GM19452 (cell line): ENCODE measurements around the gene SCAF8.
"Not testable (repeated sequence)": the region's sequence is repeated elsewhere in the genome, so short reads cannot be mapped to it uniquely, and the experiment has no call there.

Experiments used
- ATAC-seq: cut with Tn5 transposase; IDR thresholded peaks from one replicate; pipeline ENCODE4 v1.9.1; 2021; ENCODE audit not compliant: unreplicated experiment

The SCAF8 gene

DNA sequence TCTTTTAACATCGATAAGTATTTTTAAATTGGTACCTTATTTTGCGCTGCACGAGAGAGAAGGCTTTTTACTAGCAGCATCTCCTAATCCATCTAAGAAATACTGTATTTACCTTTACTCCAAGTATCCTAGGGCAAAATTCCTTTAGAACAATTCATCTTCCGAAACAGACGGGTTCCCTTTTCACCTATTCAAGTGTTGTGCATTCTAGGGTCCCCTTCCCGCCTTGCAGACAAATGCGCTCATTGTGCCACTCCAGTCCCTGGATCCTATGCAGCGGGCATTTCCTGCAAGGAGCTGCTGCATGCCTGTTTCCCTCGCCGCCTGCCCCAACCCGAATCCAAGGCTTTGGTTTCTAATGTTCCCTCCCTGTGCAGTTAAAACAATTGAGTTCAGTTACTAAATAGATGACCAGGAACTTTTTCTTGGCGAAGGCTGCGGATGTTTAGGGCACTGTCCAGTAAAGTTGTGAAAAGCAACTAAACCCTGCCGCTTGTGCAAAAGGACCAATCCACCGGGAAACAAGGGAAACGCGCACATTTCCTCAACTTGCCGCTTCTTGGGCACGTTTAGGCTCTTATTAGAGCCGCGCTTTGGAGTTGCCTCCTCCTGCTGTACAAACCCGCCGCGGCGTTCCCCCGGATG lies 556 bp upstream of the SCAF8 start:
- ATAC-seq = no peak

DNA sequence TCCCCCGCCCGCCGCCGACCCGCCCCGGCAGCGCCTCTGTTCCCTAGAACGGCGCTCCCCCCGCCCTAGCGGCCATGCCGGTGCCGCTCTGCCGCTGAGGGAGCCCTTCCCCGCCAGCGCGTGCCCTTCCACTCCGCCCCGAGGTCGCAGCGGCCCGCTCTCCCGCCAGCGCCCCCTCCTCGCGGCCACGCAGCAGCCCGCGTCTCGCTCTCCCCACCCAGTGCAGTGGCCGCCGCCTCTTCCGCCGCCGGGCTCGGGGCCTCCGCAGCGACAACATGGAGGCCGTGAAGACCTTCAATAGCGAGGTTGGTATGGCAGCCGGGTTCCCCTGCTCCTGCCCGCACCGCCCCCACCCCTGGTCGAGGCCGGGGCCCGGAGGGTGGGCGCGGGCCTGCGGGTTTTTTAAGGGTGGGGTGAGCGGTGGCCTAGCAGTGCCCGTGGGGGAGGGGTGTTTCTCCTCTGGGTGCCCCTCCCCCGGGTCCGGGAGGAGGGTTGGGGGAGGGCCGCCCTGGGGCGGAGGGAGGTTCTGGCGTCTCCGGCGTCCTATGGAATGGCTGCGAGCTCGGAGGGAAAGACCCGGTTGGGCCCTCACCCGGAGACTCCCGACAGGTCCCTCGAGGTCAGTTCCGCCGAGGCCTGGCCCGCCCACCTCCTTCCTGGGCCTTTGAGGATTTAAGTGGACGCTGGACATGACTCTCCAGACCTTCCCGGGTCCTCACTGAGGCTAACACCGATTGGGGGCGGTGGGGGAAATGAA lies 588 bp downstream of the SCAF8 start:
- peak; percentile 65 for ATAC-seq

DNA sequence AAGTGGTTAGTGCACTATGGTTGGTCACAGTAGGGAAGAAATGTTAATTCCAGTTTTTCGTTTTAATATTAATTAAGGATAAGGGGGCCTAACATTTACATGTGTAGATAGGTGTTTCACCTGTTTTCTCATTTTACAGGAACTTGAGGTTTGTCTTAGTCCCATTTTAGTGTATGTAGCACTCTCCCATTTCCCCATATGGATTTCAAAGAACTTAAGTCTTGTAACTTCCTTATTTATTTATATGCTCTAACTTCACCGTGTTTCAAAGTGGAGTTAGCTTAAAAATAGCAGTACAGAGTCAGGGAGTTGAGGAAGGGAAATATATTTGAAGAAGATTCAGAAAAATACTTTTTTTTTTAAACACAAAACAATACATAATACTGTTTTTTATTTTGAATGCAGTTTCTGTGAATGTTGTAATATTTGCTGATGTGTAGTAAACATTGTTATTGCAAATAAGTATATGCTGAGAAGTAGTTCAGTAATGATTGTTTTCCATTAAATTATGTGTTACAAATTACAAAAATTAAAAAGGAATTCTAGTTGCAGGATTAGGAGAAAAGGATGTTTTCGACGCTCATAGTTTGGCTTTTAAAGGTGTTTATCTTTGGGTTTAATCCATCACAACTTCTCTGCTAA lies 3.5 kb downstream of the SCAF8 start:
- no peak for ATAC-seq

DNA sequence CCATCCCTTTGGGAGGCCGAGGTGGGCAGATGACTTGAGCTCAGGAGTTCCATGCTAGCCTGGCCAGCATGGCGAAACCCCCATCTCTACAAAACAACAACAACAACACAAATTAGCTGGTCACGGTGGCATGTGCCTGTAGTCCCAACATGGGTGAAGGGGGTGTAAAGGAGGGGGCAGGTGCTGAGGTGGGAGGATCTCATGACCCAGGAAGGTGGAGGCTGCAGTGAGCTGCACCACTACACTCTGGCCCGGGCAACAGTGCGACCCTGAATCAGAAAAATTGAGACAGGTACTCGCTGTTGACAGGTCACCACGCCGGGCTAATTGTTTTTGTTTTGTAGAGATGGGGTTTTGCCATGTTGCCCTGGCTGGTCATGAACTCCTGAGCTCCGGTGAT lies 4.2 kb downstream of the SCAF8 start:
- no peak for ATAC-seq

DNA sequence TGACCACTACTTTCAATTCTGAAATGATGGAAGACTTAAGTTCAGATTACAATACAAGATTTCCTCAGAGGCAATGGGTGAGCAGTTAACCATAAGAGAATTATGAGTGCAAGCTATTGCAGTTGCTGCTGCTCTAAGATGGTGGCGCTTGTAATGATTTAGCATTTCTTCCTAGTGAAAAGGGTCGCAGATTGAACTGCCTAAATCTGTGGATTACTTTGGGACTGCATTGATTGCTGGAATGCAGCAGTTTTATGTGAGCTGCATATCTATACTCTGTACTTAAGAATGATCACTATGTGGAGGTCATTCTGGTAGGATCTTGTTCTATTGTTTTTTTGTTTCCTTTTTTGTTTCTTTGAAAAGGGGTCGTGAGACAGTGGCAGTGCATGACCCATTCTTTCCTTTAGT lies 5.3 kb downstream of the SCAF8 start:
- no peak for ATAC-seq

DNA sequence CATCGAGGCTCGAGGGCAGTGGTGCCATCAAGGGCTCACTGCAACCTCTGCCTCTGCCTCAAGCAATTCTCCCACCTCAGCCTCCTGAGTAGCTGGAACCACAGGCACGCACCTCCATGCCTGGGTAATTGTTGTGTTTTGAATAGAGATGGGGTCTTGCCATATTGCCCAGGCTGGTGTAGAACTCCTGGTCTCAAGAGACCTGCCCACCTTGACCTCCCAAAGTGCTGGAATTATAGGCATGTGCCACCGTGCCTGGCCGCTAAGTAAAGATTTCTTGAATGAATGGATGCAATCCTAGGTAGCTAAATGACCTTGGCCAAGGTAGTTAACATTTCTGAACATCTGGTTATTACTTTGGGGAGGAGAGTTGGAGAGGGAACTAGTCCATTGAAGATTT lies 7.4 kb downstream of the SCAF8 start:
- no peak for ATAC-seq

DNA sequence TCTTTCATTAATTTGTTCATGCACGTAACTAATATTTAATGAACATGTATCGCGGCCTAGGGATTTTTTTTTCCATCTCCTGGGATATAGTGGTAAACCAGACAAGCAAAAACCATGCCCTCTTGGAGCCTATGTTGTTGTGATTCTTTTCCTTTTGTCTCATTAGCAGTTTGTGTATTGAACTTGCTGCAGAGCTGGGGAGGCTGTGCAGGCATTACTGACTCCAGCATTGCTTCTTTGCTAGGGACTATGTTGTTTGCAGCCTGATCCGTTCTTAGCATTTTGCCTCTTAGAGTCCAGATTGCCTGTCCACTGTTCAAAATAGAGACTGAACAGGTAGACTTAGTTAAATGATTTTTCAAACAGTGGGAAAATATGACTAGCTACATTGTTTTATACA lies 9.7 kb downstream of the SCAF8 start:
- ATAC-seq = no peak

DNA sequence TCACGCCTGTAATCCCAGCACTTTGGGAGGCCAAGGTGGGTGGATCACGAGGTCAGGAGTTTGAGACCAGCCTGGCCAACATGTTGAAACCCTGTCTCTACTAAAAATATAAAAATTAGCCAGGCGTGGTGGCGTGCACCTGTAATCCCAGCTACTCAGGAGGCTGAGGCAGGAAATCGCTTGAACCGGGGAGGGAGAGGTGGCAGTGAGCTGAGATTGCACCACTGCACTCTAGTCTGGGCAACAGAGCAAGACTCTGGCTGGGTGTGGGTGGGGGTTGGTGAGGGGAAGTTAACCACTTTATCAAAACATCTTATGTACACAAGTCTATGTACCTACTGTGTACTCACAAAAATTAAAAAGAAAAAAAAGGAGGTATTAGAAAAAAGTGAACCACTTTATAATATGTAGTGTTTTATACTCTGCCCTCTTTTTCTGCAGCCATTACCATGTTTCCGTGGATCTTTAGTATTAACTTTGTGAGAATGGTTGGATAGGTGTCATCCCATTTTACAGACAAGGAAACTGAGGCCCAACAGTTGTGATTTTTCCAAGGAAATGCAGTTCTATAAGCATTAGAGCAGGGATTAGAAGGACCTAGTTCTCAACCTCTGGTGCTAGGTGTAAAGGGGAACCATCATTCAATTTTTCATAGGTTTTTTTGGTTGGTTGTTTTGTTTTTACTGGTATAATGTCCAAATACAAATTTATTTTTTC lies 11.0 kb downstream of the SCAF8 start:
- not testable (repeated sequence) for ATAC-seq

DNA sequence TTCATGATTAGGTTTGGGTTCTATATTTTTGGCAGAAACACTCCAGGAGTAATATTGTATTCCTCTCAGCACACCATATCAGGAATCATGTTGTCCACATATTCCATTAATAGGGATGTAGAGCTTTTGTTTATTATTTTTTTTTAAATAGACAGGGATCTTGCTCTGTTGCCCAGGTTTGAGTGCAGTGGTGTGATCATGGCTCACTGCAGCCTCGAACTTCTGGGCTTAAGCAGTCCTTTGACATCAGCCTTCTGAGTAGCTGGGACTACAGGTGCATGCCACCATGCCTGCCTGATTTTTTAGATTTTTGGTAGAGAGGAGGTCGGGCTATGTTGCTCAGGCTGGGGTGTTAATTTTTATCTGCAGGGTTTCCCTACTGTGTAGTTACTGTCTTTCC lies 12.0 kb downstream of the SCAF8 start:
- no peak for ATAC-seq

DNA sequence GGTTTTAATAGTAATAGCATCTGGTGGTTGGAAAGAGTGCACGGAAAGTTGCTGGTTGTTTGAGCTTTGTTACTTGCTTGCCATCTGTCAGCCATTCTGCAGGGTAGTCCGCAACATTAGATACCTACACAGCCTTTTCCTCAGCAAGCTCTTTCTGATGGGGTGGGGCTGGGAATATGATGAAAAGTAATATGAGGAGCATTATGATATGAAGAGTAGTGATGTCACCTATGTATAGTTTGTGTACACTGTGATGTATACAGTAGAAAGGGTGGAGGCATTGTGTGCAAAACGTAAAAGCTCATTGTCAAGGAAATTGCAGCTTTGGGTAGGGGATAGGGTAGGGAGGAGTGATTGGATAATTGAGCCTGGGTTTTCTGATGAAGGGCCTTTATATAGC lies 16.1 kb downstream of the SCAF8 start:
- ATAC-seq = no peak

DNA sequence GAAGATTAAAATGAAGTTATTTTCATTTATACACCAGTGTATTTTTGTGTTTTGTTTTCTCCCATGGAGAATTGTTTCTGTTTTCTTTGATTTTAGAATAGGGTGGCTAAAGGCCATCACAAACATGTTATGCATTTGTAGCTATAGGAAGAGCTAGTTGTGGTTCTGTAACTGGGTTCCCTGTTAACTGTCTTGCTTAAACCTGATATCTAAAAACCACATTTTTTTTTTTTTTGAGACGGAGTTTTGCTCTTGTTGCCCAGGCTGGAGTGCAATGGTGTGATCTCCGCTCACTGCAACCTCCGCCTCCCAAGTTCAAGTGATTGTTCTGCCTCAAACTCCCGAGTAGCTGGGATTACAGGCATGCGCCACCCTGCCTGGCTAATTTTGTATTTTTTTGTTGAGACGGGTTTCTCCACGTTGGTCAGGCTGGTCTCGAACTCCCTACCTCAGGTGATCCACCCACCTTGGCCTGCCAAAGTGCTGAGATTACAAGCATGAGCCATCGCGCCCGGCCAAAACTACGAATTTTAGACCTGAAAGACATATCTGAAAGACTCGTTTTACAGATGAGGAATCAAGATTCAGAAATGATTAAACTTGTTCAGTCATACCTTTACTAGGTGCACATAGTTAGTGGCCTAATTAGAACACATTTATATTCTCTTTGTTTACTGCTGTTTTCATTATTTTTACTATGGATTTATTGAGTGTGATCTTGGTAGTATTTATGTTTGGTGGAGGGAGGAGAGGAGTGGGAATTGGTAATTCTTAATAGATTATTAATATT lies 18.0 kb downstream of the SCAF8 start:
- ATAC-seq = no peak

DNA sequence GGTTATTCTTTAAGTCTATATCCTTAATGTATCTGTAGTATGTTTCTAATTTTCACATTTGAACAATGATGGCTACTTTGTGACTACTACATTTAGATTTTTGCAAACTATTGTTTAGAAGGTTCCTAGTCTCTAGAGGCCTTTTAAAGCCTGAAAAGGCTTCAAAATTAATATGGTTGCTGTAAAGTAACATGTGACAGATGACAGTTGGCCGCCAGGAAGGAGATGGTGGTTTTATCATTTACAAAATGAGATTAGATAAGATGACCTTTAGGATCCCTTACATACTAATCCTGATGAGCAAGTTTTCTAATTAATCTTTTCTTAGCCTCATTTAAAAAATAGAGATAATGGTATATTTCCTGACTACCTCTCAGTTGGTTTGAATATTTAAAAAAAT lies 18.8 kb downstream of the SCAF8 start:
- no peak for ATAC-seq

DNA sequence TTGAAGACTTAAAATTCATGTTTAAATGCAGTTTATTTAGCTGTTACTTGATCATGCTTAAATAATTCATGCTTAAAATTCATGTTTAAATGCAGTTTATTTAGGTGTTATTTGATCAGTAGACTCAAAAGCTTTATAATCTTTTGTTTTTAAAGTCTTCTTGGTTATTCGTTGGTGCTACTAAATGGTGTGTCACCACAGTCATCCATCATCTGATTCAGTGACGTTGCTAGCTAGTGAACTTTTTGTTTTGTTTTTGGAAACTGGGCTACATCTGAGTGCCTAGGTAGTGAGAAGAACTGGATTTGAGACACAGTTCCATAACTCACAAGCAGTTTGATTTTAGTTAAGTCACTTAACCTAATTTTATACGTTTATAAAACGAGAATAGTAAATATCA lies 20.9 kb downstream of the SCAF8 start:
- no peak for ATAC-seq

DNA sequence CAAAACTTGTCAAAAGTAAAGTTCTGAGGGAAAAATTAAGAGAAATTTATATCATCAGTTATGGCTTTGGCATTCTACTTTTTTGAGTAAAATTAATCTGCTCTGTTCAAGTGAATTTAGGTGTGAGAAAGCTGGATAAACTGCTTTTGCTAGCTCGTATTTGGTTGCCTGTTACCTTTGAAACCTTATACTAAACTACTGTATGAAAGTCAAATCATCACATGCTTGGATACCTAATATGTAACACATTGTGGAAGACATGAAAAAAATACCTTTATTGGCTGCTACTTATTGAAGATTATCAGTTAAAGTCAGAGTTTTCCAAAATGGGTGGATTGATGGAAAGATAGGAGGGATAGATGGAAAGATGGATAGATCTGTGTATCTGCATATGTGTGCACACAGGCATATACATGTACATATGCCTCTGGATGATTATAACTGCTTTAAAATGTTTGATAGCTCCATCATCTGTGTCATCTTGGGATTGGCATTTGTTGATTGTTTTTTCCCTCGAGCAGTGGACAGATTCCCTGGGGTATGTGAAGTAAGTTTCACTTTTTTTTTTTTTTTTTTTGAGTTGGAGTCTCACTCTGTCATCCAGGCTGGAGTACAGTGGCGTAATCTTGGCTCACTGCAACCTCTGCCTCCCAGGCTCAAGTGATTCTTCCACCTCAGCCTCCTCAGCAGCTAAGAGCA lies 24.3 kb downstream of the SCAF8 start:
- no peak for ATAC-seq

DNA sequence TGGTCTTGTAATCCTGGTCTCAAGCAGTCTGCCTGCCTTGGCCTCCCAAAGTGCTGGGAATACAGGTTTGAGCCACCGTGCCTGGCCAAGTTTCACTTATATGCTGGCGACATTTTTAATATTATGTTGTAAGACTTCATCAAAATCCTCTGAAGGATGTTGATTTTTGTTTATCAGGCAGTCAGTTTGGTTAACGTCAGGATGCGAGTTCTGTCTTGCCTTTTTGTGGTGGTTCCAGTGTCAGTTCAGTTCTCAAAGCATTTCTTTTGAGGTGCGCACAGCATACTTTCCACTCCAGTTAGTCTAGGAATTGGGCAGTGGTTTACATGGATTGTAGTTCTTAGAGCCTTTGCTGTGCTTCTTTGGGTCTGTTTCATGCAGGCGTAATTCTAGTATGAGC lies 24.9 kb downstream of the SCAF8 start:
- ATAC-seq = no peak

DNA sequence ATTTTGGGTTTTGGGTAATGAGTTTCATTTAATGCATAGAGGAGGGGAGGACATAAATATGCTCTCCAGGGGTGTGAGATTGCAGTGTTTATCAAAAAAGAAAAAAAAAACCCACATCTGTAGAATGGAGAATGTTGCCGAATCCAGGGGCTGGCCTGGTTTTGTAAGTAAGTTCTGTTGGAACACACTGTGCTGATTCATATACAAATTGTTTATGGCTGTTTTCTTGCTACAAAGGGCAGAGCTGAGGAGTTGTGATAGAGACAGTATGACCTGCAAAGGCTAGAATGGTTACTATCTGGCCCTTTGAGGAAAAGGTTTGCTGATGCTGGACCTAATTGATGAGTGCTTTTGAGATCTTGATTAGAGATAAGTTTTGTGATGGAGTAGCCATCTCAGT lies 30.4 kb downstream of the SCAF8 start:
- ATAC-seq = no peak

DNA sequence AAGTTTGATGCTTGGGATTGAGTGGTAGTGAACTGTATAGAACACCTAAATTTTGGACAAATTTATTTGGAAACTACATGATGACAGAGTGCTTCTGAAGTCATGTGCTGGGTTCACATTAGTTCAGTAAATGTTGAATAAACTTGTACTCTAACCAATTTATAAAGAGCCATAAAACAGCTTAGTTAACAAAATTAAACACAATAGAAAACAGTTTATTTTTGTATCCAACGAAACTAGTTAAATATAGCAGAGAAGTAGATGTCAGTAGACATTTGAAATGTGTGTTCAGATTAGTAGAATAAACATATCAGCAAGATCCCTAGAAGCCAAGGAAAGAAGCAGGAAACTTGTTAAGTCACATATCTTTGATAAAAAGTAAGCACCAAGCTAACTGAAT lies 32.1 kb downstream of the SCAF8 start:
- no peak for ATAC-seq

DNA sequence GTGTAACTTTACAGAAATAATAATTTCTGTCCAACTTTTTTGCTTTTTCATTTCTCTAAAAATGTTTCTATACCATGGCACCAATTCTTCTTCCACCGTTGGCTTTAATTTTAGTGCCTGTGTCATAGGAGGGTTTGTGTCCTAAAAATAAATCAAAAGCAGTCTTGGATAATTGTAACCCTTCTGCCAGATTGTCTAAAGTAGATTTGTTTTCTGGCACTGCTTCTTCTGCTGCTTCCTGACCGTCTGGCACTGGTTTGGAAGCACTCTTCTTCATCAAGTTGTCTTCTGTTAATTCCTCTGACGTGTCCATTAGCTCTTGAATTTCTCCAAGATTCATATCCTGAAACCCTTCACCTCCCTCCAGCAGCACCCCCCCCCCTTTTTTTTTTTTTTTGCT lies 33.1 kb downstream of the SCAF8 start:
- no peak for ATAC-seq

DNA sequence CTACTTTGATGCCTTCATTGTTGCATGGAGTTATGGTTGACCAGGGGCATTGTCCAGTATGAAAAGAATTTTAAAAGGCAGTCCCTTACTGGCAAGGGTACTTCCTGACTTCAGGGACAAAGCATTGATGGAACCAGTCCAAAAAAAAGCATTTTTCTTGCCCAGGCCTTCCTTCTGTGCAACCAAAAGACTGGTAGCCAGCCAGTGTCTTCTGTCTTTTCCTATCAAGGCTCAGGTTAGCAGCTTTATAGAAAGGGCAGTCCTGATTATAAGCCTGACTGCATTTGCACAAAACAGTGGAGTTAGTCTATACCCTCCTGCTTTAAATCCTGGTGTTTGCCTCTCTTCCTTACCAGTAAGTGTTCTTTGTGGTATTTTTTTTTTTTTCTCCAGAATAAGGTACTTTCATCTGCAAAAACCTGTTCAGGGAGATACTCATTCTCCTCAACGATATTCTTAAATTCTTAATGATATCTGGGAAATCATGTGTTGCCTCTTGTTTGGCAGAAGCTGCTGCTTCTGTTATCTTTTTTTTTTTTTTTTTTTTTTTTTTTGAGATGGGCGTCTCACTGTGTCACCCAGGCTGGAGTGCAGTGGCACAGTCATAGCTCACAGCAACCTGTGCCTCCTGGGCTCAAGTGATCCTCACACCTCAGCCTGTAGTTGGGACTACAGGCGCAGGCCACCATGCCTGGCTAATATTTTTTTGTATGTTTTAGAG lies 33.9 kb downstream of the SCAF8 start:
- no peak for ATAC-seq

DNA sequence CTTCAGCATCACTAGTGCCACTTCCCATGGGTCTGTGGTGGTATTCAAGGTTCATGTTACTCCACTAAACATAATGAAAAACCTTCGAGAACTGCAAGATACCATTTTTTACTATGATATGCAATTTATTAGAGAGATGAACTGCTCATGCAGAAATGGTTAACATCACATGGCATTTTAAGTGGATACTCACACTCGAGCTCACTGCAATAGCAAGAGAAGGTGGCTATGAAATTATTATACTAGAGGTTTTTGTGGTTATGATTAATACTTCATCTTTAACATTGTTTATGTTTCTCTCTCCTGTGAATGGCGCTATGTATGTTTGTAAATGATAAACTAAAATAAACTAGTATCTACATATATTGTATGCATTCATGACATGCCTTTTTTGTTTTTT lies 35.1 kb downstream of the SCAF8 start:
- no peak for ATAC-seq
